Panc1 (cell line): ENCODE measurements around the gene MEGF6. TPM values are rescaled to one million over a fixed set of nuclear protein-coding genes. Genes with fewer than 3 reads are reported as not detected.

Experiments
- ATAC-seq: fragments of 200-7000 bp; cut with Tn5 transposase; 2 replicates; pipeline ENCODE4 v1.9.1; 2020; ENCODE audit warnings: mild to moderate bottlenecking, moderate library complexity
- BruUV-seq: library from RNA; stranded (reverse); fragments of 400-500 nt; replicated peaks from 2 replicates; lab custom pipeline; 2021; lab: Mats Ljungman, UMichigan
- CTCF ChIA-PET: fragments of 300-600 bp; sonication (Branson Sonifier 250); formaldehyde crosslinking; loops from one replicate; lab custom pipeline; 2022; ENCODE audit warnings: antibody characterized with exemption; lab: Charles Lee
- POLR2A ChIA-PET: fragments of 300-600 bp; sonication (Branson Sonifier 250); formaldehyde crosslinking; loops from one replicate; lab custom pipeline; 2022; ENCODE audit warnings: antibody characterized with exemption; lab: Charles Lee
- DNase-seq: peaks from one replicate; pipeline ENCODE4 v3.0.0-alpha.2; 2010; ENCODE audit warnings: low read depth, low spot score
- H3K27ac ChIP-seq: 2 replicates; pipeline ENCODE4 v1.5.1; 2011; ENCODE audit warnings: mild to moderate bottlenecking, low read length, inconsistent platforms
- H3K27me3 ChIP-seq: fragments of 200-500 bp; sonication (Bioruptor generic); 2 replicates; pipeline ENCODE4 v1.6.0; 2014; ENCODE audit warnings: low read length, inconsistent platforms; ENCODE audit not compliant: control insufficient read depth, insufficient read depth
- H3K36me3 ChIP-seq: fragments of 200-500 bp; sonication (Bioruptor generic); 2 replicates; pipeline ENCODE4 v1.5.1; 2014; ENCODE audit warnings: inconsistent platforms, mild to moderate bottlenecking, low read length, moderate library complexity; ENCODE audit not compliant: control insufficient read depth, insufficient read depth
- H3K4me1 ChIP-seq: 2 replicates; pipeline ENCODE4 v1.5.1; 2011; ENCODE audit warnings: inconsistent platforms, mild to moderate bottlenecking, low read length, moderate library complexity; ENCODE audit not compliant: control insufficient read depth, insufficient read depth
- H3K4me3 ChIP-seq, 2 experiments: 2 replicates each; pipeline ENCODE4 v1.5.1; 2011 to 2012; ENCODE audit warnings: low read depth in 2 of 2, low read length in 2 of 2, mild to moderate bottlenecking in 2 of 2, inconsistent platforms in 1 of 2, moderate library complexity in 1 of 2
- H3K9me3 ChIP-seq: fragments of 200-500 bp; sonication (Bioruptor generic); 2 replicates; pipeline ENCODE4 v1.5.1; 2014; ENCODE audit warnings: low read depth, mild to moderate bottlenecking, inconsistent platforms, low read length, moderate library complexity; ENCODE audit not compliant: control insufficient read depth, insufficient read depth
- CTCF ChIP-seq: fragments of 450-650 bp; IDR thresholded peaks from 2 replicates; pipeline ENCODE4 v1.5.1; 2017; ENCODE audit warnings: mild to moderate bottlenecking
- POLR2AphosphoS5 ChIP-seq: IDR thresholded peaks from 2 replicates; pipeline ENCODE4 v1.6.1; 2012; ENCODE audit warnings: mild to moderate bottlenecking, low read depth, low read length, moderate library complexity
- REST ChIP-seq, 2 experiments: IDR thresholded peaks; 2 replicates each; pipeline ENCODE4 v1.6.1; 2011 to 2012; ENCODE audit warnings: low read depth in 2 of 2, control low read depth in 1 of 2, low read length in 1 of 2, mild to moderate bottlenecking in 1 of 2, moderate library complexity in 1 of 2; ENCODE audit not compliant: insufficient read depth in 1 of 2
- SIN3A ChIP-seq: IDR thresholded peaks from 2 replicates; pipeline ENCODE4 v1.6.1; 2012; ENCODE audit warnings: low read depth, mild to moderate bottlenecking, low read length, moderate library complexity, borderline replicate concordance; ENCODE audit not compliant: insufficient read depth
- TCF7L2 ChIP-seq: IDR thresholded peaks from 2 replicates; pipeline ENCODE4 v1.6.1; 2011; ENCODE audit warnings: mild to moderate bottlenecking, low read depth, low read length, inconsistent platforms
- in situ Hi-C: cut with HindIII; loops from 2 replicates; pipeline ENCODE4 v1.10.0; 2016; ENCODE audit warnings: low sequenced_read_pairs, low pct_unique_long_range_greater_than_20kb
- intact Hi-C: fragments of 100-400 bp; cut with micrococcal nuclease; formaldehyde crosslinking; loops from one replicate; pipeline ENCODE4 v1.10.0; 2022; ENCODE audit not compliant: unreplicated experiment
- total RNA-seq: library from RNA; stranded (reverse); gene quantifications from one replicate; pipeline ENCODE4 v1.2.1, GENCODE V29; 2021; ENCODE audit not compliant: unreplicated experiment

MEGF6 gene
- total RNA-seq, 1 experiment from 2014 or later = 32.6 TPM

GRCh38 chr1:3600354-3600753 is 11.0 kb downstream of the MEGF6 start:
- in situ Hi-C loops = no loop called here
- ATAC-seq (no peak), DNase-seq (no peak)
- ChIA-PET CTCF (no interaction called here), POLR2A (no interaction called here)
- Histone ChIP-seq H3K4me1 (peaks cover 8% of the 10 kb centered on the region), H3K27me3 (no peaks in the 10 kb centered on the region), H3K4me3 (no peak overlapping the region), H3K36me3 (no peaks in the 10 kb centered on the region), H3K9me3 (no peaks in the 10 kb centered on the region), H3K27ac (no peak overlapping the region)
- no TSS peak for BruUV-seq
- intact Hi-C loops = no loop called here
- TF ChIP-seq SIN3A = no peak
- TF ChIP-seq CTCF = no peak
- TF ChIP-seq REST (IDR thresholded peaks at IDR 0.05; ENCODE audit: insufficient read depth in 1 of 2, low read depth in 2 of 2, low read length in 1 of 2) = no peak
- TF ChIP-seq POLR2AphosphoS5 = no peak
- TF ChIP-seq TCF7L2 = no peak

GRCh38 chr1:3599816-3600215 is 11.5 kb downstream of the MEGF6 start:
- intact Hi-C loops = no loop called here
- DNase-seq (no peak), ATAC-seq (no peak)
- Histone ChIP-seq H3K9me3 (no peaks in the 10 kb centered on the region), H3K27ac (no peak overlapping the region), H3K4me1 (peaks cover 8% of the 10 kb centered on the region), H3K4me3 (no peak overlapping the region), H3K36me3 (no peaks in the 10 kb centered on the region), H3K27me3 (no peaks in the 10 kb centered on the region)
- no TSS peak for BruUV-seq
- in situ Hi-C loops = no loop called here
- ChIA-PET CTCF (no interaction called here), POLR2A (no interaction called here)
- no peak for TF ChIP-seq REST (IDR thresholded peaks at IDR 0.05; ENCODE audit: insufficient read depth in 1 of 2, low read depth in 2 of 2, low read length in 1 of 2)
- no peak for TF ChIP-seq CTCF
- no peak for TF ChIP-seq TCF7L2
- TF ChIP-seq SIN3A = no peak
- TF ChIP-seq POLR2AphosphoS5 = no peak
